GM23338 (cell line): ENCODE measurements around the gene ITGA3. TPM values are rescaled to one million over a fixed set of nuclear protein-coding genes. Genes with fewer than 3 reads are reported as not detected.

ENCODE experiments used
- ATAC-seq: fragments of 200-7000 bp; cut with Tn5 transposase; 3 replicates; pipeline ENCODE4 v1.9.1; 2020
- DNase-seq: peaks from one replicate; pipeline ENCODE4 v3.0.0-alpha.2; 2015; ENCODE audit warnings: low spot score
- H2AFZ ChIP-seq: fragments of 200-600 bp; sonication (generic); 2 replicates; pipeline ENCODE4 v1.8.0; 2016; ENCODE audit warnings: antibody characterized with exemption, mild to moderate bottlenecking, moderate library complexity
- H3F3A ChIP-seq: fragments of 200-600 bp; sonication (generic); replicated peaks from 2 replicates; pipeline ENCODE4 v1.8.0; 2017; ENCODE audit warnings: antibody characterized with exemption, mixed run types, low read depth
- H3K27ac ChIP-seq: fragments of 200-600 bp; sonication (generic); 2 replicates; pipeline ENCODE4 v1.6.1; 2016; ENCODE audit warnings: low read depth
- H3K27me3 ChIP-seq: fragments of 200-600 bp; sonication (generic); 2 replicates; pipeline ENCODE4 v1.8.0; 2016; ENCODE audit warnings: mild to moderate bottlenecking, mixed run types, moderate library complexity; ENCODE audit not compliant: insufficient read depth
- H3K36me3 ChIP-seq: fragments of 200-600 bp; sonication (generic); 2 replicates; pipeline ENCODE4 v1.8.0; 2016; ENCODE audit warnings: mild to moderate bottlenecking; ENCODE audit not compliant: insufficient read depth
- H3K4me1 ChIP-seq: fragments of 200-600 bp; sonication (generic); 2 replicates; pipeline ENCODE4 v1.8.0; 2016; ENCODE audit warnings: mild to moderate bottlenecking, moderate library complexity; ENCODE audit not compliant: insufficient read depth
- H3K4me2 ChIP-seq: fragments of 200-600 bp; sonication (generic); 2 replicates; pipeline ENCODE4 v1.7.1; 2017; ENCODE audit warnings: mixed run types
- H3K4me3 ChIP-seq: fragments of 200-600 bp; sonication (generic); 2 replicates; pipeline ENCODE4 v1.6.1; 2016; ENCODE audit warnings: mixed run types
- H3K79me2 ChIP-seq: fragments of 200-600 bp; sonication (generic); replicated peaks from 2 replicates; pipeline ENCODE4 v1.8.0; 2017; ENCODE audit warnings: mild to moderate bottlenecking; ENCODE audit not compliant: insufficient read depth
- H3K9me2 ChIP-seq: fragments of 200-600 bp; sonication (generic); 2 replicates; pipeline ENCODE4 v1.8.0; 2017; ENCODE audit not compliant: insufficient read depth
- H4K20me1 ChIP-seq: fragments of 200-600 bp; sonication (generic); replicated peaks from 2 replicates; pipeline ENCODE4 v1.8.0; 2017; ENCODE audit warnings: mild to moderate bottlenecking; ENCODE audit not compliant: insufficient read depth
- H3K27ac Mint-ChIP-seq: 2 replicates; pipeline ENCODE4 v1.8.0; 2020; ENCODE audit warnings: inconsistent platforms, mild to moderate bottlenecking, moderate library complexity, mixed read lengths
- H3K27me3 Mint-ChIP-seq: 3 replicates; pipeline ENCODE4 v1.8.0; 2022; ENCODE audit warnings: low read depth, mild to moderate bottlenecking, moderate library complexity, mixed read lengths, inconsistent platforms; ENCODE audit not compliant: insufficient read depth, poor library complexity
- H3K36me3 Mint-ChIP-seq: 3 replicates; pipeline ENCODE4 v1.8.0; 2021; ENCODE audit warnings: low read depth, mild to moderate bottlenecking, inconsistent platforms, moderate library complexity, mixed read lengths
- H3K4me1 Mint-ChIP-seq: 3 replicates; pipeline ENCODE4 v1.8.0; 2020; ENCODE audit warnings: mild to moderate bottlenecking, inconsistent platforms, mixed read lengths
- H3K4me3 Mint-ChIP-seq: 3 replicates; pipeline ENCODE4 v1.8.0; 2021; ENCODE audit warnings: moderate library complexity, mild to moderate bottlenecking, inconsistent platforms, mixed read lengths
- H3K9me3 Mint-ChIP-seq: 3 replicates; pipeline ENCODE4 v1.8.0; 2020; ENCODE audit warnings: moderate library complexity, mild to moderate bottlenecking, inconsistent platforms, mixed read lengths
- CREB1 ChIP-seq: fragments of 250-450 bp; sonication (Bioruptor Pico); IDR thresholded peaks from 2 replicates; pipeline ENCODE4 v1.5.0; 2020; ENCODE audit warnings: low read depth, mild to moderate bottlenecking, moderate library complexity
- EZH2 ChIP-seq: fragments of 200-600 bp; sonication (generic); IDR thresholded peaks from one replicate; pipeline ENCODE4 v1.8.0; 2017; ENCODE audit warnings: antibody characterized with exemption, mild to moderate bottlenecking, low read depth; ENCODE audit not compliant: unreplicated experiment
- EZH2phosphoT487 ChIP-seq: fragments of 200-600 bp; sonication (generic); IDR thresholded peaks from one replicate; pipeline ENCODE4 v1.8.1; 2018; ENCODE audit warnings: antibody characterized with exemption; ENCODE audit not compliant: unreplicated experiment
- JUNB ChIP-seq: IDR thresholded peaks from one replicate; pipeline ENCODE4 v1.6.1; 2016; ENCODE audit warnings: antibody characterized with exemption; ENCODE audit not compliant: unreplicated experiment
- NANOG ChIP-seq: IDR thresholded peaks from 2 replicates; pipeline ENCODE4 v1.6.1; 2016; ENCODE audit warnings: antibody characterized with exemption, borderline replicate concordance
- POLR2AphosphoS5 ChIP-seq: IDR thresholded peaks from 2 replicates; pipeline ENCODE4 v1.6.1; 2016; ENCODE audit warnings: antibody characterized with exemption, low read depth
- STAT1 ChIP-seq: IDR thresholded peaks from one replicate; pipeline ENCODE4 v1.6.1; 2016; ENCODE audit warnings: antibody characterized with exemption; ENCODE audit not compliant: unreplicated experiment
- ZNF114 ChIP-seq: fragments of 250-450 bp; sonication (Bioruptor Pico); IDR thresholded peaks from 2 replicates; pipeline ENCODE4 v1.5.0; 2020; ENCODE audit warnings: mild to moderate bottlenecking, moderate library complexity
- ZNF331 ChIP-seq: fragments of 250-450 bp; sonication (Bioruptor Pico); IDR thresholded peaks from 2 replicates; pipeline ENCODE4 v1.5.0; 2020; ENCODE audit warnings: low read depth, mild to moderate bottlenecking, moderate library complexity
- polyA plus RNA-seq: library from polyadenylated mRNA; unstranded; fragments of >200 nt; fragmentation: Nextera tagmentation; extraction: Ambion mirVana; gene quantifications from 2 replicates; pipeline ENCODE4 v1.2.1, GENCODE V29; 2016
- total RNA-seq: library from RNA; depleted of rRNA; stranded (reverse); fragments of >200 nt; shearing (Covaris generic); gene quantifications from 2 replicates; pipeline ENCODE4 v1.2.3, GENCODE V29; 2014
- TF ChIP-seq, protein P1 (sequence below): IDR thresholded peaks from 2 replicates; pipeline ENCODE4 v1.6.1; 2016; ENCODE audit warnings: antibody characterized with exemption
- TF ChIP-seq, protein P2 (sequence below), 2 experiments: fragments of 200-600 bp in 1 of 2; sonication (generic) in 1 of 2; conservative IDR thresholded peaks; 2 replicates each; pipeline versions ENCODE4 v1.5.1 to v1.6.1; 2016 to 2017; ENCODE audit warnings: antibody characterized with exemption in 2 of 2, low read depth in 2 of 2, mild to moderate bottlenecking in 2 of 2, moderate library complexity in 1 of 2
- TF ChIP-seq, protein P3 (sequence below): fragments of 250-450 bp; sonication (Bioruptor Pico); IDR thresholded peaks from 2 replicates; pipeline ENCODE4 v1.5.0; 2020; ENCODE audit warnings: mild to moderate bottlenecking, moderate library complexity
- TF ChIP-seq, protein P4 (sequence below): IDR thresholded peaks from one replicate; pipeline ENCODE4 v1.6.1; 2018; ENCODE audit warnings: antibody characterized with exemption; ENCODE audit not compliant: unreplicated experiment

The ITGA3 gene
- total and polyA plus RNA-seq, 2 experiments from 2014 or later, result 9.6 to 28.3 TPM

DNA sequence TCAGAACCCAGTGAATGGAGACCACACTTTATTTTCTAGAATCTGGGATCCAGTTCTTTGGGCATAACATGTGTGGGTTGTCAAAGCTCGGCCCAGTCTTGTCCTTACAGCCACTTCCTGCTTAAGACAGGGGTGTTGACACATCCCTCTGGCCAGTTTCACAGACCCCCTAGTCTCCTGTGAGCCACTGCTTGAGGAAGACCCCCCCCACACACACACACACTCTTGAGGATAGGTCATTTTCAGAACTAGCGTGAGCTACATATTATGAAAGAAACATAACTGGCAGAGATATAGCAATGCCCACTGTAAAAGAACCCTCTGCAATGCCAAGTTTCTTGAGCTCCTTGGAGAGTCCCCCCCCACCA lies 36.0 kb downstream of the ITGA3 start:
- Mint-ChIP-seq H3K9me3 (no peaks in the 10 kb centered on the region; the same call in 2 of the 3 replicates), H3K4me3 (no peak overlapping the region), H3K36me3 (no peaks in the 10 kb centered on the region), H3K27me3 (peaks cover 12% of the 10 kb centered on the region), H3K27ac (no peak overlapping the region), H3K4me1 (peaks cover 5% of the 10 kb centered on the region)
- no peak overlapping the region for H3K4me2 ChIP-seq
- no peak overlapping the region for H3K4me3 ChIP-seq
- no peak for DNase-seq
- no peaks in the 10 kb centered on the region for H3K79me2 ChIP-seq
- H3K9me2 ChIP-seq, result no peaks in the 10 kb centered on the region
- no peak overlapping the region for H3K27ac ChIP-seq
- ATAC-seq, result no peak
- no peaks in the 10 kb centered on the region for H3K4me1 ChIP-seq
- no peaks in the 10 kb centered on the region for H4K20me1 ChIP-seq
- no peaks in the 10 kb centered on the region for H3K27me3 ChIP-seq
- 0 out of 2 replicates have a peak, but pooled peaks cover 2% of the 10 kb centered on the region for H3F3A ChIP-seq
- no peak overlapping the region for H2AFZ ChIP-seq
- no peaks in the 10 kb centered on the region for H3K36me3 ChIP-seq
- TF ChIP-seq, protein P1, sequence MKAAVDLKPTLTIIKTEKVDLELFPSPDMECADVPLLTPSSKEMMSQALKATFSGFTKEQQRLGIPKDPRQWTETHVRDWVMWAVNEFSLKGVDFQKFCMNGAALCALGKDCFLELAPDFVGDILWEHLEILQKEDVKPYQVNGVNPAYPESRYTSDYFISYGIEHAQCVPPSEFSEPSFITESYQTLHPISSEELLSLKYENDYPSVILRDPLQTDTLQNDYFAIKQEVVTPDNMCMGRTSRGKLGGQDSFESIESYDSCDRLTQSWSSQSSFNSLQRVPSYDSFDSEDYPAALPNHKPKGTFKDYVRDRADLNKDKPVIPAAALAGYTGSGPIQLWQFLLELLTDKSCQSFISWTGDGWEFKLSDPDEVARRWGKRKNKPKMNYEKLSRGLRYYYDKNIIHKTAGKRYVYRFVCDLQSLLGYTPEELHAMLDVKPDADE, result no peak
- no peak for TF ChIP-seq ZNF331 (CRISPR knock-in tag)
- no peak for TF ChIP-seq STAT1
- TF ChIP-seq, protein P2, sequence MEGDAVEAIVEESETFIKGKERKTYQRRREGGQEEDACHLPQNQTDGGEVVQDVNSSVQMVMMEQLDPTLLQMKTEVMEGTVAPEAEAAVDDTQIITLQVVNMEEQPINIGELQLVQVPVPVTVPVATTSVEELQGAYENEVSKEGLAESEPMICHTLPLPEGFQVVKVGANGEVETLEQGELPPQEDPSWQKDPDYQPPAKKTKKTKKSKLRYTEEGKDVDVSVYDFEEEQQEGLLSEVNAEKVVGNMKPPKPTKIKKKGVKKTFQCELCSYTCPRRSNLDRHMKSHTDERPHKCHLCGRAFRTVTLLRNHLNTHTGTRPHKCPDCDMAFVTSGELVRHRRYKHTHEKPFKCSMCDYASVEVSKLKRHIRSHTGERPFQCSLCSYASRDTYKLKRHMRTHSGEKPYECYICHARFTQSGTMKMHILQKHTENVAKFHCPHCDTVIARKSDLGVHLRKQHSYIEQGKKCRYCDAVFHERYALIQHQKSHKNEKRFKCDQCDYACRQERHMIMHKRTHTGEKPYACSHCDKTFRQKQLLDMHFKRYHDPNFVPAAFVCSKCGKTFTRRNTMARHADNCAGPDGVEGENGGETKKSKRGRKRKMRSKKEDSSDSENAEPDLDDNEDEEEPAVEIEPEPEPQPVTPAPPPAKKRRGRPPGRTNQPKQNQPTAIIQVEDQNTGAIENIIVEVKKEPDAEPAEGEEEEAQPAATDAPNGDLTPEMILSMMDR (conservative IDR thresholded peaks at IDR 0.05; ENCODE audit: low read depth in 2 of 2), result no peak
- TF ChIP-seq NANOG, result no peak
- no peak for TF ChIP-seq JUNB
- TF ChIP-seq, protein P3, sequence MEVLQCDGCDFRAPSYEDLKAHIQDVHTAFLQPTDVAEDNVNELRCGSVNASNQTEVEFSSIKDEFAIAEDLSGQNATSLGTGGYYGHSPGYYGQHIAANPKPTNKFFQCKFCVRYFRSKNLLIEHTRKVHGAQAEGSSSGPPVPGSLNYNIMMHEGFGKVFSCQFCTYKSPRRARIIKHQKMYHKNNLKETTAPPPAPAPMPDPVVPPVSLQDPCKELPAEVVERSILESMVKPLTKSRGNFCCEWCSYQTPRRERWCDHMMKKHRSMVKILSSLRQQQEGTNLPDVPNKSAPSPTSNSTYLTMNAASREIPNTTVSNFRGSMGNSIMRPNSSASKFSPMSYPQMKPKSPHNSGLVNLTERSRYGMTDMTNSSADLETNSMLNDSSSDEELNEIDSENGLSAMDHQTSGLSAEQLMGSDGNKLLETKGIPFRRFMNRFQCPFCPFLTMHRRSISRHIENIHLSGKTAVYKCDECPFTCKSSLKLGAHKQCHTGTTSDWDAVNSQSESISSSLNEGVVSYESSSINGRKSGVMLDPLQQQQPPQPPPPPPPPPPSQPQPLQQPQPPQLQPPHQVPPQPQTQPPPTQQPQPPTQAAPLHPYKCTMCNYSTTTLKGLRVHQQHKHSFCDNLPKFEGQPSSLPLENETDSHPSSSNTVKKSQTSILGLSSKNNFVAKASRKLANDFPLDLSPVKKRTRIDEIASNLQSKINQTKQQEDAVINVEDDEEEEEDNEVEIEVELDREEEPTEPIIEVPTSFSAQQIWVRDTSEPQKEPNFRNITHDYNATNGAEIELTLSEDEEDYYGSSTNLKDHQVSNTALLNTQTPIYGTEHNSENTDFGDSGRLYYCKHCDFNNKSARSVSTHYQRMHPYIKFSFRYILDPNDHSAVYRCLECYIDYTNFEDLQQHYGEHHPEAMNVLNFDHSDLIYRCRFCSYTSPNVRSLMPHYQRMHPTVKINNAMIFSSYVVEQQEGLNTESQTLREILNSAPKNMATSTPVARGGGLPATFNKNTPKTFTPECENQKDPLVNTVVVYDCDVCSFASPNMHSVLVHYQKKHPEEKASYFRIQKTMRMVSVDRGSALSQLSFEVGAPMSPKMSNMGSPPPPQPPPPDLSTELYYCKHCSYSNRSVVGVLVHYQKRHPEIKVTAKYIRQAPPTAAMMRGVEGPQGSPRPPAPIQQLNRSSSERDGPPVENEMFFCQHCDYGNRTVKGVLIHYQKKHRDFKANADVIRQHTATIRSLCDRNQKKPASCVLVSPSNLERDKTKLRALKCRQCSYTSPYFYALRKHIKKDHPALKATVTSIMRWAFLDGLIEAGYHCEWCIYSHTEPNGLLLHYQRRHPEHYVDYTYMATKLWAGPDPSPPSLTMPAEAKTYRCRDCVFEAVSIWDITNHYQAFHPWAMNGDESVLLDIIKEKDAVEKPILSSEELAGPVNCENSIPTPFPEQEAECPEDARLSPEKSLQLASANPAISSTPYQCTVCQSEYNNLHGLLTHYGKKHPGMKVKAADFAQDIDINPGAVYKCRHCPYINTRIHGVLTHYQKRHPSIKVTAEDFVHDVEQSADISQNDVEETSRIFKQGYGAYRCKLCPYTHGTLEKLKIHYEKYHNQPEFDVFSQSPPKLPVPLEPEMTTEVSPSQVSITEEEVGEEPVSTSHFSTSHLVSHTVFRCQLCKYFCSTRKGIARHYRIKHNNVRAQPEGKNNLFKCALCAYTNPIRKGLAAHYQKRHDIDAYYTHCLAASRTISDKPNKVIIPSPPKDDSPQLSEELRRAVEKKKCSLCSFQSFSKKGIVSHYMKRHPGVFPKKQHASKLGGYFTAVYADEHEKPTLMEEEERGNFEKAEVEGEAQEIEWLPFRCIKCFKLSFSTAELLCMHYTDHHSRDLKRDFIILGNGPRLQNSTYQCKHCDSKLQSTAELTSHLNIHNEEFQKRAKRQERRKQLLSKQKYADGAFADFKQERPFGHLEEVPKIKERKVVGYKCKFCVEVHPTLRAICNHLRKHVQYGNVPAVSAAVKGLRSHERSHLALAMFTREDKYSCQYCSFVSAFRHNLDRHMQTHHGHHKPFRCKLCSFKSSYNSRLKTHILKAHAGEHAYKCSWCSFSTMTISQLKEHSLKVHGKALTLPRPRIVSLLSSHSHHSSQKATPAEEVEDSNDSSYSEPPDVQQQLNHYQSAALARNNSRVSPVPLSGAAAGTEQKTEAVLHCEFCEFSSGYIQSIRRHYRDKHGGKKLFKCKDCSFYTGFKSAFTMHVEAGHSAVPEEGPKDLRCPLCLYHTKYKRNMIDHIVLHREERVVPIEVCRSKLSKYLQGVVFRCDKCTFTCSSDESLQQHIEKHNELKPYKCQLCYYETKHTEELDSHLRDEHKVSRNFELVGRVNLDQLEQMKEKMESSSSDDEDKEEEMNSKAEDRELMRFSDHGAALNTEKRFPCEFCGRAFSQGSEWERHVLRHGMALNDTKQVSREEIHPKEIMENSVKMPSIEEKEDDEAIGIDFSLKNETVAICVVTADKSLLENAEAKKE (CRISPR knock-in tag), result no peak
- TF ChIP-seq, protein P4, sequence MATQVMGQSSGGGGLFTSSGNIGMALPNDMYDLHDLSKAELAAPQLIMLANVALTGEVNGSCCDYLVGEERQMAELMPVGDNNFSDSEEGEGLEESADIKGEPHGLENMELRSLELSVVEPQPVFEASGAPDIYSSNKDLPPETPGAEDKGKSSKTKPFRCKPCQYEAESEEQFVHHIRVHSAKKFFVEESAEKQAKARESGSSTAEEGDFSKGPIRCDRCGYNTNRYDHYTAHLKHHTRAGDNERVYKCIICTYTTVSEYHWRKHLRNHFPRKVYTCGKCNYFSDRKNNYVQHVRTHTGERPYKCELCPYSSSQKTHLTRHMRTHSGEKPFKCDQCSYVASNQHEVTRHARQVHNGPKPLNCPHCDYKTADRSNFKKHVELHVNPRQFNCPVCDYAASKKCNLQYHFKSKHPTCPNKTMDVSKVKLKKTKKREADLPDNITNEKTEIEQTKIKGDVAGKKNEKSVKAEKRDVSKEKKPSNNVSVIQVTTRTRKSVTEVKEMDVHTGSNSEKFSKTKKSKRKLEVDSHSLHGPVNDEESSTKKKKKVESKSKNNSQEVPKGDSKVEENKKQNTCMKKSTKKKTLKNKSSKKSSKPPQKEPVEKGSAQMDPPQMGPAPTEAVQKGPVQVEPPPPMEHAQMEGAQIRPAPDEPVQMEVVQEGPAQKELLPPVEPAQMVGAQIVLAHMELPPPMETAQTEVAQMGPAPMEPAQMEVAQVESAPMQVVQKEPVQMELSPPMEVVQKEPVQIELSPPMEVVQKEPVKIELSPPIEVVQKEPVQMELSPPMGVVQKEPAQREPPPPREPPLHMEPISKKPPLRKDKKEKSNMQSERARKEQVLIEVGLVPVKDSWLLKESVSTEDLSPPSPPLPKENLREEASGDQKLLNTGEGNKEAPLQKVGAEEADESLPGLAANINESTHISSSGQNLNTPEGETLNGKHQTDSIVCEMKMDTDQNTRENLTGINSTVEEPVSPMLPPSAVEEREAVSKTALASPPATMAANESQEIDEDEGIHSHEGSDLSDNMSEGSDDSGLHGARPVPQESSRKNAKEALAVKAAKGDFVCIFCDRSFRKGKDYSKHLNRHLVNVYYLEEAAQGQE, result no peak
- no peak for TF ChIP-seq EZH2
- TF ChIP-seq ZNF114 (CRISPR knock-in tag), result no peak
- no peak for TF ChIP-seq EZH2phosphoT487
- no peak for TF ChIP-seq POLR2AphosphoS5
- no peak for TF ChIP-seq CREB1 (CRISPR knock-in tag)
